Sigmoid colon (tissue), 4 donors: Measurements from ENCODE around the gene DOCK9.

Experiments
- EP300 ChIP-seq, 4 donors: sonication (generic); formaldehyde crosslinking; IDR thresholded peaks; one replicate each; pipeline ENCODE4 v1.6.1; 2017; ENCODE audit warnings: antibody characterized with exemption in 4 of 4
- POLR2A ChIP-seq, 2 donors: fragments of 450-650 bp; IDR thresholded peaks; one replicate each; pipeline ENCODE4 v1.6.1; 2016; ENCODE audit warnings: antibody characterized with exemption in 2 of 2, mild to moderate bottlenecking in 2 of 2, moderate library complexity in 2 of 2
- TF ChIP-seq, protein P1 (sequence below), 4 experiments: fragments of 450-650 bp in 3 of 4; fragments of 200-600 bp in 1 of 4; IDR thresholded peaks; one replicate each; pipeline ENCODE4 v1.5.1; 2016 to 2019; ENCODE audit warnings: antibody characterized with exemption in 4 of 4, mild to moderate bottlenecking in 3 of 4, moderate library complexity in 2 of 4

DNA sequence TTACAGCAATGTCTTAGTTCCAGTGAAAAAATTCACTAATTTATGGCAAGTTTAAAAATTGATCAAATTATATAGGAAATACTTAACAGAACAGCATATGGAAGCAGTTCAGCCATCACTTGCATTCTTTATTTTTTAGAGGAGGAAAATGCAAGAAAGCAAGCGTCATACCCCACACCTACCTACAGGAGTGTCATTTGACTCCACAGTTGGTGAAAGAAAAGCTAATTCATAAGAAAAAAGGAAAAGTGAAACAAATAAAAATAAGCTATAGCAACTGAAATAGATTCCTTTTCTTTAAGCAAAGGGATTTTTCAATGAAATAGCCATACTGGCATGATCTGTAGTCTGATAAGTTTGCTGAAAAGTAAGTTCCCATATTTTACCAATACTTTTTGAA lies 111.0 kb downstream of the DOCK9 start:
- TF ChIP-seq POLR2A (IDR thresholded peaks at IDR 0.05) (no peak), EP300 (IDR thresholded peaks at IDR 0.05) (no peak)
- TF ChIP-seq, protein P1, sequence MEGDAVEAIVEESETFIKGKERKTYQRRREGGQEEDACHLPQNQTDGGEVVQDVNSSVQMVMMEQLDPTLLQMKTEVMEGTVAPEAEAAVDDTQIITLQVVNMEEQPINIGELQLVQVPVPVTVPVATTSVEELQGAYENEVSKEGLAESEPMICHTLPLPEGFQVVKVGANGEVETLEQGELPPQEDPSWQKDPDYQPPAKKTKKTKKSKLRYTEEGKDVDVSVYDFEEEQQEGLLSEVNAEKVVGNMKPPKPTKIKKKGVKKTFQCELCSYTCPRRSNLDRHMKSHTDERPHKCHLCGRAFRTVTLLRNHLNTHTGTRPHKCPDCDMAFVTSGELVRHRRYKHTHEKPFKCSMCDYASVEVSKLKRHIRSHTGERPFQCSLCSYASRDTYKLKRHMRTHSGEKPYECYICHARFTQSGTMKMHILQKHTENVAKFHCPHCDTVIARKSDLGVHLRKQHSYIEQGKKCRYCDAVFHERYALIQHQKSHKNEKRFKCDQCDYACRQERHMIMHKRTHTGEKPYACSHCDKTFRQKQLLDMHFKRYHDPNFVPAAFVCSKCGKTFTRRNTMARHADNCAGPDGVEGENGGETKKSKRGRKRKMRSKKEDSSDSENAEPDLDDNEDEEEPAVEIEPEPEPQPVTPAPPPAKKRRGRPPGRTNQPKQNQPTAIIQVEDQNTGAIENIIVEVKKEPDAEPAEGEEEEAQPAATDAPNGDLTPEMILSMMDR (IDR thresholded peaks at IDR 0.05), result no peak
